Subcutaneous adipose tissue (tissue), 4 donors: ENCODE results near the gene MT1HL1. TPM values are rescaled to one million over a fixed set of nuclear protein-coding genes. Genes with fewer than 3 reads are reported as not detected.

Experiments
- total RNA-seq, 4 donors: library from RNA; depleted of rRNA; stranded (reverse); fragments of >200 nt; gene quantifications; one replicate each; pipeline ENCODE4 v1.1.0, GENCODE V29; 2016
- TF ChIP-seq, protein P1 (sequence below): fragments of 450-650 bp; IDR thresholded peaks from one replicate; pipeline ENCODE4 v1.5.1; 2016; ENCODE audit warnings: low read depth, mild to moderate bottlenecking, control low read depth, antibody characterized with exemption, moderate library complexity

Gene MT1HL1
- total RNA-seq, 4 donors from 2014 or later = not detected

GRCh38 chr1:236992449-236992848, 11.8 kb downstream of the MT1HL1 start:
- TF ChIP-seq, protein P1, sequence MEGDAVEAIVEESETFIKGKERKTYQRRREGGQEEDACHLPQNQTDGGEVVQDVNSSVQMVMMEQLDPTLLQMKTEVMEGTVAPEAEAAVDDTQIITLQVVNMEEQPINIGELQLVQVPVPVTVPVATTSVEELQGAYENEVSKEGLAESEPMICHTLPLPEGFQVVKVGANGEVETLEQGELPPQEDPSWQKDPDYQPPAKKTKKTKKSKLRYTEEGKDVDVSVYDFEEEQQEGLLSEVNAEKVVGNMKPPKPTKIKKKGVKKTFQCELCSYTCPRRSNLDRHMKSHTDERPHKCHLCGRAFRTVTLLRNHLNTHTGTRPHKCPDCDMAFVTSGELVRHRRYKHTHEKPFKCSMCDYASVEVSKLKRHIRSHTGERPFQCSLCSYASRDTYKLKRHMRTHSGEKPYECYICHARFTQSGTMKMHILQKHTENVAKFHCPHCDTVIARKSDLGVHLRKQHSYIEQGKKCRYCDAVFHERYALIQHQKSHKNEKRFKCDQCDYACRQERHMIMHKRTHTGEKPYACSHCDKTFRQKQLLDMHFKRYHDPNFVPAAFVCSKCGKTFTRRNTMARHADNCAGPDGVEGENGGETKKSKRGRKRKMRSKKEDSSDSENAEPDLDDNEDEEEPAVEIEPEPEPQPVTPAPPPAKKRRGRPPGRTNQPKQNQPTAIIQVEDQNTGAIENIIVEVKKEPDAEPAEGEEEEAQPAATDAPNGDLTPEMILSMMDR = no peak

DNA sequence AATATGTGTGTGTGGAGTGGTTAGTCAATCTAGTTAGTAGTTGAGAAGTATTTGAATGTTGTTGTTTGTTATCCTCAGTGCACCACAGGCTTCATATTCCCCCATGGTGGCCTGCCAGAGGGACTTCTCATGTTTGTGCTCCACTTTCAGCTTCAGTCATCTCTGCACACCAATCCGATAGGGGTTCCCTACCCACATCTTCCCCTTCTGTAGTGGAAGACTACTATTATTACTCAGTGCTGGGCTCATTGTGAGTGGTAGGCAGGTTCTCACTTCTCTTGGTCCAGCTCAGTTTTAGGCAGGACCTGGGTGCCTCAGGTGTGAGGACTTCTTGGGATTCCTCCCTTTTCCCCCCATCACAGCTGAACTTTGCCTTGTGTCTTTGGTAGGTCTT, 14.2 kb downstream of the MT1HL1 start:
- TF ChIP-seq, protein P1 = no peak

GRCh38 chr1:236989290-236990051, 14.8 kb downstream of the MT1HL1 start:
- TF ChIP-seq, protein P1 = no peak

- TF ChIP-seq, protein P1 = no peak
These were observed 20.4 kb downstream of the MT1HL1 start for GRCh38 chr1:236983818-236984217.

DNA sequence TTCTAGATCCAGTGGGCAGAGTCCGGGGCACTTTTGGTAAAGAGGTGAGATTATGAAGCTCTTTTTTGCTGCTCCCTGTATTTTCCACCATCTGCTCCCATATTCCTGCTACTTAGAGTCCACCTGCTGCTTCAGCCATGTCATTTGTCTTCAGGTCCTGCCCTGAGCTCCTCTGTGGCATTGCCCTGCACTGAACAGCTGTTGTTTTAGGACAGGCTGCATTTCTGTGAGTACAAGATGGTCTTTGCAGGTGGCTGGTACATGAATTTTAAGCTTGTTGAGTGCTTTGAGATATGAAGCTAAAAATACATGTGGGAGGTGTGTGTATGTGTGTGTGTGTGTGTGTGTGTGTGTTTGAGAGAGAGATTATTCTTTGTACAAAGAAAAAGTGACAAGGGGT, 21.9 kb downstream of the MT1HL1 start:
- TF ChIP-seq, protein P1 = no peak

- TF ChIP-seq, protein P1 = no peak
These were observed 23.6 kb downstream of the MT1HL1 start for GRCh38 chr1:236980673-236981072.

GRCh38 chr1:236979149-236979900, 24.9 kb downstream of the MT1HL1 start:
- TF ChIP-seq, protein P1 = no peak
